Left lobe of liver (tissue), 2 donors: Measurements from ENCODE around the gene RGS6. TPM values are rescaled to one million over a fixed set of nuclear protein-coding genes. Genes with fewer than 3 reads are reported as not detected.

ENCODE experiments used
- ATAC-seq: fragments of 200-7000 bp; cut with Tn5 transposase; one replicate; pipeline ENCODE4 v1.9.1; 2020; ENCODE audit warnings: mild to moderate bottlenecking, moderate library complexity
- DNase-seq: peaks from one replicate; pipeline ENCODE4 v3.0.0-alpha.2; 2020; ENCODE audit warnings: low spot score
- total RNA-seq: library from RNA; stranded (reverse); gene quantifications from one replicate; pipeline ENCODE4 v1.2.1, GENCODE V29; 2021
- donor health status: DM: no; HTN: no; CAD: no; lungs with moderate emphysema.
- donor health status: DM: no; HTN: yes; CAD: no.

Gene RGS6
- total RNA-seq, 1 donor from 2014 or later, result not detected

GRCh38 chr14:72563676-72564075 is 631.4 kb downstream of the RGS6 start:
- ATAC-seq (no peak), DNase-seq (no peak)

DNA sequence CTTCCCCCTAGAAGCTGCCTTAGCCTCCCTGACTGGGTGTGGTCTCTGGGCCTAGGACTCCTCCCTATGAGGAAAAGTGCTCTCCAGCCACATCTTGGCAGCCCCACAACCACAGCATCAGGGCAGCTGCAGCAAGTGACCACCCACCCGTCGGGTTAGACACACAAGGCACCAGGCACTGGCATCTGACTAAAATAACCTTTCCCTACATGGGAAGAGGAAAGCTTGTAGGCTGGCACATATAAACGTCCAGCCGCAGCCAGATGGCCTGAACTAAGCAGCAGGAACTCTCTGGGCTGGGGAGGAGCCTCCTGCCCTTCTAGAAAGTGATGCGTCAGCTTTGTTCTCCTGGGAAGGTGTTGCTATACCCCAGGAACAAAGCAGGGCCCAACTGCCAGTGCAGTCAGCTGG is 632.9 kb downstream of the RGS6 start:
- no peak for ATAC-seq
- DNase-seq, result no peak

- DNase-seq (no peak), ATAC-seq (no peak)
Observed at GRCh38 chr14:72565917-72566316, 633.7 kb downstream of the RGS6 start.

- ATAC-seq (no peak), DNase-seq (no peak)
Observed at GRCh38 chr14:72567226-72567625, 635.0 kb downstream of the RGS6 start.

DNA sequence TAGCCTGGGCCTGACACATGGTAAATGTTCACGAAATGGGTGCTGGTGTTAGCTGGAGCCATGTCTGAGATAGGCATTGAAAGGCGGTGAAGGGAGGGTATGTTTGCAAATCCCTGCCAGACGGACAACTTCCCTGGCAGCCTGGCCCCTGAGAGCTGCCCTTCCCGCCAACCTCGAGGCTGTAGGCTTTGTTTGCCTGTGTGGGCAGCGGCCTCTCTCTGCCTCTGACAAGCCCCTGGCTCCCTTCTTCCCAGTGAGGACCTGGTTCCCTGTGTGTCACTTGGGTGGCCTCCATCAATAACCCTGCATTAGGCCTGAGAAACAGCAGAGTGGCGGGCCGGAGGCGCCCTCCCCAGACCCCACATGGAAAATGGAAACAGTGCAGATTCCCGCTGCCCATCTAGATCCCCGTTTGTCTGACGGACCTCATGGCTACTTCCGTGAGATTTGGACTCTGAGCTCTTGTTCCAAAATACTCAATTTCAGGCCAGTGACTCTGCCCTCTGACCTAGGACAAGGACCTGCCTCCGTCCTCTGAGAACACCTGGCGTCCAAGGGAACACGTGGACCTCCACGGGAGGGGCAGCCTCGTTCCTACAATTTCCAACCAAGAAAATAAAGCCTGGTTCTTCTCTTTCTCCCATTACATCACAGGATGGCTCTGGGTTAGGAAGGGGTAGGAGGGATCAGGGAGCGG is 636.2 kb downstream of the RGS6 start:
- DNase-seq (peak; percentile 82), ATAC-seq (peak; percentile 82)

- DNase-seq, result peak; percentile 68
- peak; percentile 82 for ATAC-seq
Observed at GRCh38 chr14:72573725-72574417, 641.6 kb downstream of the RGS6 start.

- DNase-seq, result no peak
Observed at GRCh38 chr14:72574715-72575114, 642.5 kb downstream of the RGS6 start.

DNA sequence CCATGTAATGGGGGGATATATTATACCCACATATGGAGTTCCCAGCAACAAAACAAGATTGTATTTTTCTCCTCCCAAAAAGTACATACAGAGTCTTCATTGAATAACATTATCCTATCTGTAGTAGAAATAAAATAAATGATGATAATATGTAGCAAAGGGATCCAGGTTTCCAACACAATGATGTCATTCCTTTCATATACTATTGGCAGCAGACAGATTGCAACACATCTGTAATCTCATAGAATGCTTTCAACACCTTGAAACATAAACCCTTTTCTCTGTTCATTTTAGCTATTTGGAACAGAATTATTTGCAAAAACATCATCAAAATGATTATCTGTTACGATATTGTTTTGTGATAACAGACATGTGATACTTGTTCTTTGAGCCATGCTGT is 644.0 kb downstream of the RGS6 start:
- ATAC-seq, result no peak

More at GRCh38 chr14:72574715-72575114, 642.5 kb downstream of the RGS6 start:
- no peak for ATAC-seq

DNA sequence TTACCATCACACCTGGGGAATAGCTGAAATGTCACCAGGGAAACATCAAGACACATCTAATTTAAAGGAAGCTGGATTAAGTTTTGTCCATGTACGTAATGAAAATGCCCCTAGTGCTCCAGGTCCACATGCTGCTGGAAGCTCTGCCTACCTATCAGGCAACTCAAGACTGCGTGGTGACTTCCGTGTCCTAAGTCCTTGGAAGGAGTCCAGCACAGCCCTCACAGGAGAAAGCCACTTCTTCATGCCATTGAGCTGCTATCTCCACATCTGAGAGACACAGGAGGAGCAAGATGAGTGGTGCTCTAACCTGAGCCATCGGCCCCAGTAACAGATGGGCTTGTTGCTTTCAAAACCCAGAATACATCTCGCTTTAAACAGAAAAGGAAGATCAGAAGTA is 645.3 kb downstream of the RGS6 start:
- no peak for ATAC-seq
- DNase-seq, result no peak

More for the DNA sequence above, 644.0 kb downstream of the RGS6 start:
- no peak for DNase-seq

DNA sequence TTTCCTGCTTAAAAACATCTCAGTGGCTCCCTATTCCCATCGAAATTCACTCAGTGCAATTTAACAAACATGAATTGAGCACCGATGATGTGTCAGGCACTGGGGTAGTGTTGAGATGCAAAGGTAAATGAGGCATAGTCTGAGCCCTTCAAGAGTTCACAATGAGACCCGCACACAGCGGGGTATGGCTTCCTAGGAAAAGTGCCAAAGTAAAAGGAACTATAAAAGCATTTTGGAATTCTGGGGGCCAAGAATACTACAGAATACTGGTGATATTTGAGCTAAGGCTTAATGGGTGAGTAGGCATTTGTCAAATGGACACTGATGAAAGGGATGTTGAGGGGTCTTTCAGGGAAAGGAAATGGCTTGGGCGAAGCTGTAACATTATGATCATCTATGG is 646.3 kb downstream of the RGS6 start:
- DNase-seq (no peak), ATAC-seq (no peak)

DNA sequence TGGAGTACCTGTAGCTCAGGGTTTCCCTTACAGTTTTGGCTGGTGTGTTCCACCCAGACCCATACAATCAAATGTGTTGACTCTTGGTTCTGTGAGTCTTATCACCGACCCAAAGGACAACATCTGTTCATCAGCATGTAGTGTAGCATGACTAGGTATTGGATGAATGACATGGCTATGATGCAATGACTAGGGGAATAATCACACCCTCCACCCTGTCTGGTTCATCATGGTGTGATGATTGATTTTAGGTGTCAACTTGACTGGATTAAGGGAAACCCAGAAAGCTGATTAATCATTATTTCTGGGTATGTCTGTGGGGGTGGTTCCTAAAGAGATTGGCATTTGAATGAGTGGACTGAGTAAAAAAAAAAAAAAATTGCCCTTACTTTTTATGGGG is 650.4 kb downstream of the RGS6 start:
- ATAC-seq (peak; percentile 12), DNase-seq (no peak)

DNA sequence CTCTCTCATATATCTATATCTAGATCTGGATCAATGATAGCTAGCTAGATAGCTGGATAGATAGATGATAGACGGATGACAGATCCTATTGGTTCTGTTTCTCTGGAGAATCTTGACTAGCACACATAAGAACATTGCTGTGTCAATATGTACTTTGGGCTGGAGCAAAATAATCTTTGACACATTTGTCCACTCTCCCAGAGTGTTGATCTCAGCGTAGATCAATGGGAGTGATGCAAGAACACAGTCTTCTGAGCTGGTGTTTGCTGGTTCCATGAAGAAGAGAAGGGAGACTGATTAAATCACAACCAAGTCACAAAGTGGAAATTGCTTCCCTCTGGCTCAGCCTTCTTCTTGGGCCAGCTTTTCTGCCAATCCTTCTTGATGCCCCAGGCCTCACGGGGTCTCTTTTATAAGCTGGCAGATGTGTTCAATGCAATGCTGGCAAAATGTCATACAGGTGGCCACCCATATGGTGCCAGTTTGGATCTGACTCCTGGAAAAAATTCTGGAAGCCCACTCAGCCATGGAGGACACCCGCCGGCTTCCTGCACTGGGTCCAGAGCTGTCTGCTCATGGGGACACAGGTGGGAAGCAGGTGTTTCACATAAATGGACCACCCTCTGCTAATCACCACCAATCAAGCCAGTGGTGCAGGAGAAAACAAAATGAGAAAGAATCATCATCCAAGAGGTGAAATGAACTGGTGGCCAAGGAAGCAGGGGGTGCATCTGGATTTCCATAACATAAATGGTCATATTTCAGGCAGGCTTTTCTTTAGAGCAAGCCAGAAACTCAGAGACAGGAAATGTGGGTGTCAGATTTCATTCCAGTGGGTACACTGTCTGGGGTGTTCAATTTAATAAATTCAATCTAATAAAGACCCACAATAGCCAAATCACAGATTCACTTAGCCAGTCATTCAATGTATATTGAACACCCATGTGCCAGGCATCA is 651.4 kb downstream of the RGS6 start:
- DNase-seq, result peak; percentile 66
- peak; percentile 91 for ATAC-seq

- ATAC-seq (no peak), DNase-seq (no peak)
Observed at GRCh38 chr14:72588521-72588920, 656.3 kb downstream of the RGS6 start.

DNA sequence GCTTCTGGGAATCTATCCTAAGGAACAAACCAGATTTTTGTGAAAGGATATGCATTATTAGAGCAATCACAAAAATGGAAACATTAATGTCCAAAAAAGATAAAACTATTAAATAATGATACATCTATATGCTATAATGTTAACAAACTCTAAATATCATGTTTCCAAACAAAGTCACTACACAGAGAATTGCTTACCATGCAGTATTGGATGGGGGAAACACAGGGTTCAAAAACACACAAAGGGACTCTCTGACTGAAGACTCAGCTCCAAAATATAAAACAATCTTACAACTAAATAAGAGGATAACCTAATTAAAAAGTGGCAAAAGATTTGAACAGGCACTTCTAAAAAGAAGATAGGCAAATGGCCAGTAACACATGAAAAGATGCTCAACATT is 657.4 kb downstream of the RGS6 start:
- no peak for DNase-seq
- no peak for ATAC-seq

- ATAC-seq (no peak), DNase-seq (no peak)
Observed at GRCh38 chr14:72590577-72590976, 658.3 kb downstream of the RGS6 start.

DNA sequence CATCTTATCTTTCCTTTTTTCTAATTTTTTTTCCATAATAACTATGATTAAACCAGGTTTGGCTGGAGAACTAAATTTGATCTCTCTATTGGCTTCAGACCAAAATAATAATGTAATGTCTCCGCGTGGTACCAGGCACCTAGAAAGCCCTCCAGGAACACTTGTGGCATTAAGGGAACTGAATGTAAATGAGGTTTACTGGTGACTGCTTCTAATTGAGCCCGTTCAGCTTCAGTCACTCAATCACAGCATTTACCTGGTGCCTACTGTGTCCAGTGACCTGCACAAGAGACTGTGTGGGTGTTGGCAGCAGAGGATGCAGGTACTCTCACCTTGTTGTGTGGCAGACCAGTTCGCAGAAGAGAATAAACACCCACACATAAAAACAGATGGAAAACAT is 659.2 kb downstream of the RGS6 start:
- ATAC-seq (no peak), DNase-seq (no peak)

- DNase-seq (no peak), ATAC-seq (no peak)
Observed at GRCh38 chr14:72594099-72594901, 662.1 kb downstream of the RGS6 start.

GRCh38 chr14:72595152-72595862 is 663.1 kb downstream of the RGS6 start:
- ATAC-seq (peak; percentile 82), DNase-seq (no peak)

DNA sequence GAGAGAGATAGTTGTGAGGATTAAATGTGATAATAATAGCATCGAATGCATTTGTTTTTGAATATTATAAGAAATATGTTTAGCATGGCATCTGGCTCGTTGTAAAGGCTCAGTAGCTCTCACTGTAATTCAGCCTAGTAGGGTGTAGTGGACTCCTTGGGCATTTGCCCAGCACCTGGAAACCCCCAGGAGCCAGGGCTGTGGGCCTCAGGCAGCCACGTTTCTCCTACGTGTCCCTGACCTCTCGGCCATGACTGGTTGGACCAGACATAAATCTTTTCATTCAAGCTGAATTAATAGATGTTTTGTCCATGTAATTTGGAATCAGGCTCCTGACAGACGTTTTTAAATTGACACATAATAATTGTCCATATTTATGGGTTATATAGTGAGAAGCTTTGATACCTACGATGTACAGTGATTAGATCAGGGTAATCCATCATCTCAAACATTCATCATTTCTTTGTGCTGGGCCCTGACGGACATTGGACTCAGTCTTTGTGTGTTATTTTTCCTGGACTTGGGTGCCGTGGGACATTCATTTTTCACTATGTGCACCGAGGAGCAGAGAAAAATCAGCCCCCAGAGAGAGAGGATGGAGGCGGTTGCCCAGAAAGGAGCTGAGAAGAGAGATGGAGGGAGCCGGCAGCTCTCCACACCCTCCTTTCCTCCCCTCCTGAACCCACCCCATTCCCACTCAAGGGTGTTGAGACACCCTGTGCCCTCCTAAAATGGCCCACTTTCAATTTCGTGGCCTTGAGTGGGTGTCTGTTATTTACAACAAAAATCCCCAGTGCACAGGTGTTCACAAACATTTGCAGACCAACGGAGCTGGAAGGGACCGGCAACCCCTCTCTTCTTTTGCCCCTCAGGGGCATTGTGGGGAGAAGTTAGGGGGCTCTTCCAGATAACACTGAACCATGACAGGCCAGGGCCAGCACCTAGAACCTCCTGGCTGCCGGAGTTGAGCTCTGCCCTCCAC is 665.3 kb downstream of the RGS6 start:
- DNase-seq, result no peak

More for the DNA sequence above, 665.3 kb downstream of the RGS6 start:
- ATAC-seq, result no peak
